ENCODE results near the gene SUSD1. TPM values are rescaled to one million over a fixed set of nuclear protein-coding genes. Genes with fewer than 3 reads are reported as not detected.

Gene SUSD1
- total and polyA plus RNA-seq, 2 donors (not counting 1 experiment from before 2014, with no cell fraction given), result 5.7 to 7.5 TPM

DNA sequence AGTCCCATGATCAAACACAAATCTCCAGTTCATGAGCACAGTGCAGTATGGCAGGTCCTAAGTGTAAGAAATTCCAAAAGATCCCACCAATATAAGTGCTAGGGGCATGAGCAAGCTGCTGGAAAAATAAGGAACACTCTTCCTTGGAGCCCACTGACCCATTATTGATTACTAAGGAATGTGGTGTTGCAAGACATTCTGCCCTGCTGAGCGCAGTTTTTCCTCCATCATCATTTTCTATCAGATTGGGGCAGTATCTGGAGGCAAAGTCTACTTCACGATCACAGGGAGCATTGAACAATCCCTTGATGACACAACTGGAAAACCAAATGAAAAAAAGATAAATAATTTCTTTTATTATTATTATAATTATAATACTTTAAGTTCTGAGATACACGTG is 149.2 kb downstream of the SUSD1 start:
- Histone ChIP-seq H3K4me3 (ENCODE audit: control extremely low read depth in 1 of 5, extremely low read depth in 1 of 5, insufficient read depth in 1 of 5, low read depth in 2 of 5, low read length in 4 of 5) (no peak overlapping the region), H3K36me3 (replicated peaks in 1 of 2; ENCODE audit: control extremely low read depth in 1 of 2, control insufficient read depth in 1 of 2, extremely low read depth in 1 of 2, insufficient read depth in 2 of 2, low read length in 1 of 2) (no peaks in the 10 kb centered on the region), H4K20me1 (ENCODE audit: control insufficient read depth, insufficient read depth, low read length, poor library complexity, severe bottlenecking) (no peaks in the 10 kb centered on the region), H3K4me1 (ENCODE audit: control insufficient read depth in 2 of 2, insufficient read depth in 2 of 2, low read length in 2 of 2) (peaks cover 40 to 43% of the 10 kb centered on the region in 2 donors), H3K9ac (ENCODE audit: low read length) (no peak overlapping the region), H3K9me3 (ENCODE audit: control extremely low read depth in 1 of 3, control insufficient read depth in 2 of 3, insufficient read depth in 1 of 3, low read length in 2 of 3) (no peaks in the 10 kb centered on the region), H2AFZ (ENCODE audit: insufficient read depth, low read depth, low read length, poor library complexity, severe bottlenecking) (no peak overlapping the region), H3K27me3 (replicated peaks in 1 of 4; ENCODE audit: control extremely low read depth in 1 of 4, control insufficient read depth in 3 of 4, insufficient read depth in 4 of 4, low read length in 3 of 4) (no peaks in the 10 kb centered on the region), H3K4me2 (replicated peaks; ENCODE audit: low read depth, low read length, poor library complexity, severe bottlenecking) (no peak overlapping the region), H3K79me2 (ENCODE audit: control insufficient read depth, insufficient read depth, low read length) (no peaks in the 10 kb centered on the region), H3K27ac (ENCODE audit: low read length in 2 of 2) (no peak overlapping the region)
- H3K27me3 Mint-ChIP-seq, result no peaks in the 10 kb centered on the region
- DNase-seq, result no peak
- ATAC-seq (ENCODE audit: low read depth), result no peak
- intact Hi-C loops (cut with micrococcal nuclease), result no loop called here
- H3K4me3 Mint-ChIP-seq, result no peak overlapping the region
- no peak for TF ChIP-seq EZH2 (IDR thresholded peaks at IDR 0.05; ENCODE audit: borderline replicate concordance, insufficient read depth, low read depth, low read length, poor library complexity, severe bottlenecking)
- TF ChIP-seq, protein P1, sequence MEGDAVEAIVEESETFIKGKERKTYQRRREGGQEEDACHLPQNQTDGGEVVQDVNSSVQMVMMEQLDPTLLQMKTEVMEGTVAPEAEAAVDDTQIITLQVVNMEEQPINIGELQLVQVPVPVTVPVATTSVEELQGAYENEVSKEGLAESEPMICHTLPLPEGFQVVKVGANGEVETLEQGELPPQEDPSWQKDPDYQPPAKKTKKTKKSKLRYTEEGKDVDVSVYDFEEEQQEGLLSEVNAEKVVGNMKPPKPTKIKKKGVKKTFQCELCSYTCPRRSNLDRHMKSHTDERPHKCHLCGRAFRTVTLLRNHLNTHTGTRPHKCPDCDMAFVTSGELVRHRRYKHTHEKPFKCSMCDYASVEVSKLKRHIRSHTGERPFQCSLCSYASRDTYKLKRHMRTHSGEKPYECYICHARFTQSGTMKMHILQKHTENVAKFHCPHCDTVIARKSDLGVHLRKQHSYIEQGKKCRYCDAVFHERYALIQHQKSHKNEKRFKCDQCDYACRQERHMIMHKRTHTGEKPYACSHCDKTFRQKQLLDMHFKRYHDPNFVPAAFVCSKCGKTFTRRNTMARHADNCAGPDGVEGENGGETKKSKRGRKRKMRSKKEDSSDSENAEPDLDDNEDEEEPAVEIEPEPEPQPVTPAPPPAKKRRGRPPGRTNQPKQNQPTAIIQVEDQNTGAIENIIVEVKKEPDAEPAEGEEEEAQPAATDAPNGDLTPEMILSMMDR (IDR thresholded peaks at IDR 0.05), result no peak
- no peaks in the 10 kb centered on the region for H3K9me3 Mint-ChIP-seq (ENCODE audit: insufficient read depth)
- CTCF ChIA-PET, result interaction anchor here (0.6 kb wide), 1 partner anchor 48 kb away, joined by 4 read pairs; no protein-coding TSS in a partner anchor
- POLR2A ChIA-PET, result interaction anchor here (1.0 kb wide), 1 partner anchor 9 kb away, joined by 3 read pairs; no protein-coding TSS in a partner anchor
- no peak overlapping the region for H3K27ac Mint-ChIP-seq
- WGBS (ENCODE audit: insufficient coverage), result no CpG with 5 or more reads among the region's 3 CpGs
- H3K4me1 Mint-ChIP-seq, result peaks cover 49% of the 10 kb centered on the region

- Histone ChIP-seq H4K20me1 (ENCODE audit: control insufficient read depth, insufficient read depth, low read length, poor library complexity, severe bottlenecking) (no peaks in the 10 kb centered on the region), H3K4me2 (replicated peaks; ENCODE audit: low read depth, low read length, poor library complexity, severe bottlenecking) (no peak overlapping the region), H3K4me1 (ENCODE audit: control insufficient read depth in 2 of 2, insufficient read depth in 2 of 2, low read length in 2 of 2) (peaks cover 21 to 24% of the 10 kb centered on the region in 2 donors), H3K27ac (ENCODE audit: low read length in 2 of 2) (no peak overlapping the region), H3K27me3 (replicated peaks in 1 of 4; ENCODE audit: control extremely low read depth in 1 of 4, control insufficient read depth in 3 of 4, insufficient read depth in 4 of 4, low read length in 3 of 4) (no peaks in the 10 kb centered on the region), H3K9ac (ENCODE audit: low read length) (no peak overlapping the region), H3K9me3 (ENCODE audit: control extremely low read depth in 1 of 3, control insufficient read depth in 2 of 3, insufficient read depth in 1 of 3, low read length in 2 of 3) (no peaks in the 10 kb centered on the region), H2AFZ (ENCODE audit: insufficient read depth, low read depth, low read length, poor library complexity, severe bottlenecking) (no peak overlapping the region), H3K36me3 (replicated peaks in 1 of 2; ENCODE audit: control extremely low read depth in 1 of 2, control insufficient read depth in 1 of 2, extremely low read depth in 1 of 2, insufficient read depth in 2 of 2, low read length in 1 of 2) (no peaks in the 10 kb centered on the region), H3K4me3 (ENCODE audit: control extremely low read depth in 1 of 5, extremely low read depth in 1 of 5, insufficient read depth in 1 of 5, low read depth in 2 of 5, low read length in 4 of 5) (no peak overlapping the region), H3K79me2 (ENCODE audit: control insufficient read depth, insufficient read depth, low read length) (no peaks in the 10 kb centered on the region)
- Mint-ChIP-seq H3K27me3 (no peaks in the 10 kb centered on the region), H3K4me1 (peaks cover 37% of the 10 kb centered on the region), H3K27ac (peak overlapping the region; percentile 47), H3K4me3 (no peak overlapping the region), H3K9me3 (ENCODE audit: insufficient read depth) (no peaks in the 10 kb centered on the region)
- intact Hi-C loops (cut with micrococcal nuclease), result no loop called here
- ATAC-seq (ENCODE audit: low read depth) (no peak), DNase-seq (no peak)
- TF ChIP-seq, protein P1 (IDR thresholded peaks at IDR 0.05), result no peak
- no peak for TF ChIP-seq EZH2 (IDR thresholded peaks at IDR 0.05; ENCODE audit: borderline replicate concordance, insufficient read depth, low read depth, low read length, poor library complexity, severe bottlenecking)
- ChIA-PET POLR2A (no interaction called here), CTCF (no interaction called here)
- WGBS (ENCODE audit: insufficient coverage), result no CpG with 5 or more reads among the region's 2 CpGs
Observed at GRCh38 chr9:112021742-112022141, 153.4 kb downstream of the SUSD1 start.

Data from B cell (primary cell).